Stomach smooth muscle (tissue), 2 donors: ENCODE results near the gene RSPO1.

Source experiments
- H3K27ac ChIP-seq: one replicate; pipeline ENCODE4 v1.7.0; 2013; ENCODE audit warnings: mild to moderate bottlenecking, low read length, inconsistent platforms
- H3K27me3 ChIP-seq, 2 donors: one replicate each; pipeline ENCODE4 v1.7.0; 2013; ENCODE audit warnings: low read length in 2 of 2; ENCODE audit not compliant: insufficient read depth in 2 of 2, control insufficient read depth in 1 of 2
- H3K36me3 ChIP-seq, 2 donors: one replicate each; pipeline ENCODE4 v1.7.0; 2013; ENCODE audit warnings: low read length in 2 of 2; ENCODE audit not compliant: control insufficient read depth in 2 of 2, insufficient read depth in 2 of 2
- H3K4me1 ChIP-seq: one replicate; pipeline ENCODE4 v1.7.0; 2013; ENCODE audit warnings: low read length; ENCODE audit not compliant: control insufficient read depth, insufficient read depth
- H3K4me3 ChIP-seq, 2 donors: one replicate each; pipeline ENCODE4 v1.7.0; 2013; ENCODE audit warnings: low read length in 2 of 2
- H3K9ac ChIP-seq, 2 donors: one replicate each; pipeline ENCODE4 v1.7.0; 2013; ENCODE audit warnings: low read length in 2 of 2, mild to moderate bottlenecking in 1 of 2
- H3K9me3 ChIP-seq, 2 donors: one replicate each; pipeline ENCODE4 v1.7.0; 2013; ENCODE audit warnings: low read length in 2 of 2; ENCODE audit not compliant: control insufficient read depth in 2 of 2
- donor health status: healthy.
- donor health status: Pancreatic carcinoma.

The RSPO1 gene

GRCh38 chr1:37616330-37616729 lies 18.4 kb downstream of the RSPO1 start:
- Histone ChIP-seq H3K4me1 (no peaks in the 10 kb centered on the region), H3K27me3 (peaks cover 0 to 16% of the 10 kb centered on the region in 2 donors), H3K9me3 (no peaks in the 10 kb centered on the region), H3K36me3 (no peaks in the 10 kb centered on the region), H3K4me3 (no peak overlapping the region), H3K27ac (no peak overlapping the region), H3K9ac (no peak overlapping the region)

GRCh38 chr1:37614105-37614504 lies 20.6 kb downstream of the RSPO1 start:
- H3K4me1 ChIP-seq: no peaks in the 10 kb centered on the region
- no peaks in the 10 kb centered on the region for H3K36me3 ChIP-seq
- H3K27me3 ChIP-seq: peaks cover 0 to 10% of the 10 kb centered on the region in 2 donors
- H3K4me3 ChIP-seq: no peak overlapping the region
- H3K9ac ChIP-seq: no peak overlapping the region
- no peak overlapping the region for H3K27ac ChIP-seq
- H3K9me3 ChIP-seq: no peaks in the 10 kb centered on the region

- H3K9ac ChIP-seq: no peak overlapping the region
- H3K4me1 ChIP-seq: peaks cover 5% of the 10 kb centered on the region
- no peaks in the 10 kb centered on the region for H3K9me3 ChIP-seq
- H3K27me3 ChIP-seq: peaks cover 0 to 5% of the 10 kb centered on the region in 2 donors
- no peak overlapping the region for H3K27ac ChIP-seq
- H3K36me3 ChIP-seq: no peaks in the 10 kb centered on the region
- H3K4me3 ChIP-seq: no peak overlapping the region
Observed at GRCh38 chr1:37612186-37612585, 22.5 kb downstream of the RSPO1 start.

- Histone ChIP-seq H3K27ac (no peak overlapping the region), H3K27me3 (peaks cover 0 to 2% of the 10 kb centered on the region in 2 donors), H3K9ac (no peak overlapping the region)
Observed at GRCh38 chr1:37609994-37610393, 24.7 kb downstream of the RSPO1 start.

GRCh38 chr1:37609002-37609401 lies 25.7 kb downstream of the RSPO1 start:
- no peaks in the 10 kb centered on the region for H3K9me3 ChIP-seq
- peaks cover 0 to 2% of the 10 kb centered on the region in 2 donors for H3K27me3 ChIP-seq
- H3K36me3 ChIP-seq: no peaks in the 10 kb centered on the region
- H3K27ac ChIP-seq: no peak overlapping the region
- no peak overlapping the region for H3K9ac ChIP-seq
- H3K4me1 ChIP-seq: peaks cover 24% of the 10 kb centered on the region
- H3K4me3 ChIP-seq: no peak overlapping the region

More at GRCh38 chr1:37609994-37610393, 24.7 kb downstream of the RSPO1 start:
- Histone ChIP-seq H3K4me3 (no peak overlapping the region), H3K9me3 (no peaks in the 10 kb centered on the region), H3K4me1 (peaks cover 24% of the 10 kb centered on the region), H3K36me3 (no peaks in the 10 kb centered on the region)

- Histone ChIP-seq H3K9ac (no peak overlapping the region), H3K27ac (no peak overlapping the region), H3K4me1 (peaks cover 24% of the 10 kb centered on the region), H3K36me3 (no peaks in the 10 kb centered on the region), H3K4me3 (peak overlapping the region; percentile 33 to 40), H3K9me3 (no peaks in the 10 kb centered on the region), H3K27me3 (no peaks in the 10 kb centered on the region)
Observed at GRCh38 chr1:37606481-37607263, 28.0 kb downstream of the RSPO1 start.

GRCh38 chr1:37605806-37606474 lies 28.8 kb downstream of the RSPO1 start:
- peak overlapping the region; percentile 33 to 40 for H3K4me3 ChIP-seq
- no peaks in the 10 kb centered on the region for H3K9me3 ChIP-seq
- H3K4me1 ChIP-seq: peaks cover 24% of the 10 kb centered on the region
- H3K36me3 ChIP-seq: no peaks in the 10 kb centered on the region
- H3K27me3 ChIP-seq: no peaks in the 10 kb centered on the region
- no peak overlapping the region for H3K27ac ChIP-seq
- no peak overlapping the region for H3K9ac ChIP-seq

- Histone ChIP-seq H3K27ac (no peak overlapping the region), H3K36me3 (no peaks in the 10 kb centered on the region), H3K9me3 (no peaks in the 10 kb centered on the region), H3K9ac (no peak overlapping the region), H3K4me1 (peaks cover 24% of the 10 kb centered on the region), H3K27me3 (no peaks in the 10 kb centered on the region), H3K4me3 (no peak overlapping the region)
Observed at GRCh38 chr1:37605061-37605650, 29.5 kb downstream of the RSPO1 start.

- no peaks in the 10 kb centered on the region for H3K36me3 ChIP-seq
- H3K4me1 ChIP-seq: peaks cover 21% of the 10 kb centered on the region
- H3K9ac ChIP-seq: no peak overlapping the region
- H3K27ac ChIP-seq: no peak overlapping the region
- no peak overlapping the region for H3K4me3 ChIP-seq
- no peaks in the 10 kb centered on the region for H3K27me3 ChIP-seq
- no peaks in the 10 kb centered on the region for H3K9me3 ChIP-seq
Observed at GRCh38 chr1:37602750-37603694, 31.7 kb downstream of the RSPO1 start.

GRCh38 chr1:37601441-37601840 lies 33.3 kb downstream of the RSPO1 start:
- Histone ChIP-seq H3K27ac (no peak overlapping the region), H3K27me3 (no peaks in the 10 kb centered on the region), H3K36me3 (no peaks in the 10 kb centered on the region), H3K9ac (no peak overlapping the region), H3K4me3 (no peak overlapping the region), H3K9me3 (no peaks in the 10 kb centered on the region), H3K4me1 (peaks cover 14% of the 10 kb centered on the region)
